ENCODE data around the gene ITIH4. TPM values are rescaled to one million over a fixed set of nuclear protein-coding genes. Genes with fewer than 3 reads are reported as not detected.

ITIH4 gene
- total RNA-seq, 1 donor from 2014 or later, result 2.8 TPM

- no peak for TF ChIP-seq EZH2 (IDR thresholded peaks at IDR 0.05; ENCODE audit: insufficient read depth, low read length)
- no peak for TF ChIP-seq CTCF (IDR thresholded peaks at IDR 0.05; ENCODE audit: insufficient read depth, low read depth, low read length)
- H3K27me3 ChIP-seq (ENCODE audit: insufficient read depth, low read length), result no peaks in the 10 kb centered on the region
- H3K36me3 ChIP-seq (ENCODE audit: insufficient read depth, low read length), result no peaks in the 10 kb centered on the region
- FAIRE-seq (no peak), DNase-seq (ENCODE audit: low read depth) (no peak)
- no peak overlapping the region for H3K9ac ChIP-seq (ENCODE audit: low read length)
- H3K36me3 Mint-ChIP-seq (ENCODE audit: low read depth, unreplicated experiment), result peaks cover 1% of the 10 kb centered on the region
- H3K4me2 ChIP-seq (ENCODE audit: low read length), result no peak overlapping the region
- peak overlapping the region; percentile 41 for H3K27ac Mint-ChIP-seq (ENCODE audit: unreplicated experiment)
- H3K4me3 ChIP-seq (ENCODE audit: insufficient read depth, low read depth, low read length), result no peak overlapping the region
- no peaks in the 10 kb centered on the region for H3K9me3 ChIP-seq (ENCODE audit: insufficient read depth, low read depth, low read length)
- no peak overlapping the region for H3K4me3 Mint-ChIP-seq (ENCODE audit: unreplicated experiment)
- peaks cover 4% of the 10 kb centered on the region for H3K9me3 Mint-ChIP-seq (ENCODE audit: unreplicated experiment)
- no peak overlapping the region for H2AFZ ChIP-seq (ENCODE audit: low read depth, low read length)
- peaks cover 8% of the 10 kb centered on the region for H3K4me1 Mint-ChIP-seq (ENCODE audit: low read depth, unreplicated experiment)
- no peaks in the 10 kb centered on the region for H4K20me1 ChIP-seq (ENCODE audit: insufficient read depth, low read length)
- H3K27ac ChIP-seq (ENCODE audit: low read depth, low read length), result no peak overlapping the region
- H3K4me1 ChIP-seq (ENCODE audit: insufficient read depth, low read length), result peaks cover 4% of the 10 kb centered on the region
- H3K79me2 ChIP-seq (ENCODE audit: insufficient read depth, low read length), result no peaks in the 10 kb centered on the region
- H3K27me3 Mint-ChIP-seq (ENCODE audit: low read depth, unreplicated experiment), result peaks cover 22% of the 10 kb centered on the region
Observed at GRCh38 chr3:52805270-52806039, 25.0 kb downstream of the ITIH4 start.

GRCh38 chr3:52801839-52802238, 28.6 kb downstream of the ITIH4 start:
- Histone ChIP-seq H3K4me3 (ENCODE audit: insufficient read depth, low read depth, low read length) (no peak overlapping the region), H2AFZ (ENCODE audit: low read depth, low read length) (no peak overlapping the region), H3K9me3 (ENCODE audit: insufficient read depth, low read depth, low read length) (no peaks in the 10 kb centered on the region), H3K36me3 (ENCODE audit: insufficient read depth, low read length) (no peaks in the 10 kb centered on the region), H3K9ac (ENCODE audit: low read length) (no peak overlapping the region), H3K79me2 (ENCODE audit: insufficient read depth, low read length) (no peaks in the 10 kb centered on the region), H3K4me2 (ENCODE audit: low read length) (no peak overlapping the region), H3K27ac (ENCODE audit: low read depth, low read length) (no peak overlapping the region), H3K27me3 (ENCODE audit: insufficient read depth, low read length) (no peaks in the 10 kb centered on the region), H4K20me1 (ENCODE audit: insufficient read depth, low read length) (no peaks in the 10 kb centered on the region), H3K4me1 (ENCODE audit: insufficient read depth, low read length) (peaks cover 4% of the 10 kb centered on the region)
- no peak overlapping the region for H3K4me3 Mint-ChIP-seq (ENCODE audit: unreplicated experiment)
- H3K9me3 Mint-ChIP-seq (ENCODE audit: unreplicated experiment), result no peaks in the 10 kb centered on the region
- DNase-seq (ENCODE audit: low read depth) (peak; percentile 17), FAIRE-seq (no peak)
- H3K36me3 Mint-ChIP-seq (ENCODE audit: low read depth, unreplicated experiment), result peaks cover 1% of the 10 kb centered on the region
- TF ChIP-seq EZH2 (IDR thresholded peaks at IDR 0.05; ENCODE audit: insufficient read depth, low read length) (no peak), CTCF (IDR thresholded peaks at IDR 0.05; ENCODE audit: insufficient read depth, low read depth, low read length) (no peak)
- no peak overlapping the region for H3K27ac Mint-ChIP-seq (ENCODE audit: unreplicated experiment)
- H3K27me3 Mint-ChIP-seq (ENCODE audit: low read depth, unreplicated experiment), result peaks cover 9% of the 10 kb centered on the region
- H3K4me1 Mint-ChIP-seq (ENCODE audit: low read depth, unreplicated experiment), result peaks cover 8% of the 10 kb centered on the region

GRCh38 chr3:52800079-52800478, 30.4 kb downstream of the ITIH4 start:
- Mint-ChIP-seq H3K9me3 (ENCODE audit: unreplicated experiment) (peaks cover 3% of the 10 kb centered on the region), H3K4me3 (ENCODE audit: unreplicated experiment) (no peak overlapping the region), H3K4me1 (ENCODE audit: low read depth, unreplicated experiment) (peaks cover 8% of the 10 kb centered on the region), H3K36me3 (ENCODE audit: low read depth, unreplicated experiment) (peaks cover 1% of the 10 kb centered on the region), H3K27ac (ENCODE audit: unreplicated experiment) (no peak overlapping the region), H3K27me3 (ENCODE audit: low read depth, unreplicated experiment) (peaks cover 6% of the 10 kb centered on the region)
- Histone ChIP-seq H3K4me3 (ENCODE audit: insufficient read depth, low read depth, low read length) (no peak overlapping the region), H3K27ac (ENCODE audit: low read depth, low read length) (no peak overlapping the region), H3K27me3 (ENCODE audit: insufficient read depth, low read length) (no peaks in the 10 kb centered on the region), H2AFZ (ENCODE audit: low read depth, low read length) (no peak overlapping the region), H3K4me1 (ENCODE audit: insufficient read depth, low read length) (peaks cover 4% of the 10 kb centered on the region), H3K79me2 (ENCODE audit: insufficient read depth, low read length) (no peaks in the 10 kb centered on the region), H4K20me1 (ENCODE audit: insufficient read depth, low read length) (no peaks in the 10 kb centered on the region), H3K4me2 (ENCODE audit: low read length) (no peak overlapping the region), H3K9me3 (ENCODE audit: insufficient read depth, low read depth, low read length) (no peaks in the 10 kb centered on the region), H3K36me3 (ENCODE audit: insufficient read depth, low read length) (no peaks in the 10 kb centered on the region), H3K9ac (ENCODE audit: low read length) (no peak overlapping the region)
- FAIRE-seq, result no peak
- no peak for DNase-seq (ENCODE audit: low read depth)
- TF ChIP-seq CTCF (IDR thresholded peaks at IDR 0.05; ENCODE audit: insufficient read depth, low read depth, low read length) (no peak), EZH2 (IDR thresholded peaks at IDR 0.05; ENCODE audit: insufficient read depth, low read length) (no peak)

All from astrocyte (in vitro differentiated cells and primary cell).